ENCODE results near the gene SORCS2. TPM values are rescaled to one million over a fixed set of nuclear protein-coding genes. Genes with fewer than 3 reads are reported as not detected.

The SORCS2 gene
- total and polyA plus RNA-seq, 12 donors: 0.67 to 15.5 (median 1.3) TPM

DNA sequence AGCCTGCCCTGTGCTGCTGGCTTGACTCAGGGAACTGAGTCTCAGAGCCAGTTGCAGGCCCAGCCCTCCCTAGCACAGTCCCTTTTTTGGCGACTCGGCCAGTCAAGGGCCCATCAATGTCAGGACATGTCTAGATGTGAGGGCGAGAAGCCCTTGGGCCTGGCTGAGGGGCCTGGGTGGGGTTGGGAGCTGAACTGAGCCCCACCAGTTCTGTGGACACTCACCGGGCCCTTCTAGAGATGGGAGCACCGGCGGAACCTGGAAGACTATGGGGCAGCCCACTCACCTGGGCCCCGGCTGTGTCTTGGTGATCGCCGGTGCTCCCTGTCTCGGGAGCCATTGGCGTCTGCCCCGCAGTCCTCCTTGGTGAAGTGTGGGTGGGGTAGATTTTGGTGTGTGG lies 501.4 kb downstream of the SORCS2 start:
- intact Hi-C loops (cut with DNase I): no loop called here
- no peaks in the 10 kb centered on the region for H3K9me3 ChIP-seq (replicated peaks in 1 of 3)

DNA sequence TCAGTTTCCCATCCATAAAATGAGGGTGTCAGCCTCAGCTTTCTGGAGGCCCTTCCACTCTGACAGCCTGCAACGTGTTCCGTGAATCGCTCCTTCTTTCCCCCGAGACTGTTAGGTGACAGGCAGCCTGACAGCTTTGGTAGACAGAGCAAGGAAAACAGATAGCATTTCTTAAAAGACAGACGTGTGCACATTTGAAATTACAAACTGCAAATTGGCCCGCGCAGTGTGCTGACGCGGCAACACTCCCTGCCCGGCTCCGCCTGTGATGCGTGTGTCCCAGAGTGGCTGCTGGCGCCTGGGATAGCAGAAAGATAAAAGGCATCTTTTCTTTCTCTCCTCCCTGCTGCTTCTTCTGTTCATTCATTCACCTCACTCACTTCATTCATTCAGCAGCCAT lies 502.0 kb downstream of the SORCS2 start:
- intact Hi-C loops (cut with DNase I): no loop called here
- H3K27ac ChIP-seq: no peak overlapping the region
- H3K4me3 ChIP-seq: no peak overlapping the region
- H3K36me3 ChIP-seq (replicated peaks in 1 of 2): no peaks in the 10 kb centered on the region
- no peak for TF ChIP-seq POLR2A (IDR thresholded peaks at IDR 0.05)
- TF ChIP-seq, protein P1, sequence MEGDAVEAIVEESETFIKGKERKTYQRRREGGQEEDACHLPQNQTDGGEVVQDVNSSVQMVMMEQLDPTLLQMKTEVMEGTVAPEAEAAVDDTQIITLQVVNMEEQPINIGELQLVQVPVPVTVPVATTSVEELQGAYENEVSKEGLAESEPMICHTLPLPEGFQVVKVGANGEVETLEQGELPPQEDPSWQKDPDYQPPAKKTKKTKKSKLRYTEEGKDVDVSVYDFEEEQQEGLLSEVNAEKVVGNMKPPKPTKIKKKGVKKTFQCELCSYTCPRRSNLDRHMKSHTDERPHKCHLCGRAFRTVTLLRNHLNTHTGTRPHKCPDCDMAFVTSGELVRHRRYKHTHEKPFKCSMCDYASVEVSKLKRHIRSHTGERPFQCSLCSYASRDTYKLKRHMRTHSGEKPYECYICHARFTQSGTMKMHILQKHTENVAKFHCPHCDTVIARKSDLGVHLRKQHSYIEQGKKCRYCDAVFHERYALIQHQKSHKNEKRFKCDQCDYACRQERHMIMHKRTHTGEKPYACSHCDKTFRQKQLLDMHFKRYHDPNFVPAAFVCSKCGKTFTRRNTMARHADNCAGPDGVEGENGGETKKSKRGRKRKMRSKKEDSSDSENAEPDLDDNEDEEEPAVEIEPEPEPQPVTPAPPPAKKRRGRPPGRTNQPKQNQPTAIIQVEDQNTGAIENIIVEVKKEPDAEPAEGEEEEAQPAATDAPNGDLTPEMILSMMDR (IDR thresholded peaks at IDR 0.05): no peak
- H3K9me3 ChIP-seq (replicated peaks in 1 of 3): no peaks in the 10 kb centered on the region
- 80 to 88% (median 82%) methylated on average over 13 of the region's 13 CpGs for WGBS, 4 donors
- no peaks in the 10 kb centered on the region for H3K4me1 ChIP-seq (replicated peaks in 1 of 2)
- no peak for DNase-seq
- peaks cover 3% of the 10 kb centered on the region for H3K27me3 ChIP-seq

More for the DNA sequence above, 501.4 kb downstream of the SORCS2 start:
- no peak overlapping the region for H3K27ac ChIP-seq
- WGBS, 4 donors: 91 to 96% (median 95%) methylated on average over 6 to 12 of the region's 12 CpGs
- no peaks in the 10 kb centered on the region for H3K4me1 ChIP-seq (replicated peaks in 1 of 2)
- H3K4me3 ChIP-seq: no peak overlapping the region
- TF ChIP-seq, protein P1 (IDR thresholded peaks at IDR 0.05): no peak
- TF ChIP-seq POLR2A (IDR thresholded peaks at IDR 0.05): no peak
- no peak for DNase-seq
- H3K36me3 ChIP-seq (replicated peaks in 1 of 2): no peaks in the 10 kb centered on the region
- H3K27me3 ChIP-seq: peaks cover 3% of the 10 kb centered on the region

DNA sequence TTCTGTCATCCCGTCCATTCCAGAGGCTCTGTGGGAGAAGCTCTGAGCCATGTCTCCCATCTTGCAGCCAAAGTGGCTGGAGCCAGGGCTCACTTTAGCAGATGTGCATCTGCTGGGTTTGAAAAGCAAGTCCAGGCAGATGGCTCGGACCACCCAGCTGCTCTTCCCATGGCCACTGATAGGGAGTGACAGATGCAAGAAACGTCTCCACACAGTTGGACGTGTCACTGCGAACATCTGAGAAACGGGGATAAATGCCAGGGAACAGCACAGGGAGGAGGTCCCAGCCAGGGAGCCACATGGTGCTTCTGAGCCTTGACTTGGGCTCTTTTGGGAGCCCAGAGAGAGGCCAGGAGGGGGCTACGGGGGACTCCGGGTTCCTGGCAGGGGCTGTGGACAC lies 505.0 kb downstream of the SORCS2 start:
- no peak for TF ChIP-seq POLR2A (IDR thresholded peaks at IDR 0.05)
- TF ChIP-seq, protein P1 (IDR thresholded peaks at IDR 0.05): no peak
- peaks cover 3% of the 10 kb centered on the region for H3K27me3 ChIP-seq
- intact Hi-C loops (cut with DNase I): no loop called here
- H3K27ac ChIP-seq: no peak overlapping the region
- H3K36me3 ChIP-seq (replicated peaks in 1 of 2): no peaks in the 10 kb centered on the region
- no peak for DNase-seq
- WGBS, 4 donors: 56 to 63% (median 59%) methylated on average over 3 to 8 of the region's 8 CpGs
- H3K4me1 ChIP-seq (replicated peaks in 1 of 2): no peaks in the 10 kb centered on the region
- H3K9me3 ChIP-seq (replicated peaks in 1 of 3): no peaks in the 10 kb centered on the region
- no peak overlapping the region for H3K4me3 ChIP-seq

DNA sequence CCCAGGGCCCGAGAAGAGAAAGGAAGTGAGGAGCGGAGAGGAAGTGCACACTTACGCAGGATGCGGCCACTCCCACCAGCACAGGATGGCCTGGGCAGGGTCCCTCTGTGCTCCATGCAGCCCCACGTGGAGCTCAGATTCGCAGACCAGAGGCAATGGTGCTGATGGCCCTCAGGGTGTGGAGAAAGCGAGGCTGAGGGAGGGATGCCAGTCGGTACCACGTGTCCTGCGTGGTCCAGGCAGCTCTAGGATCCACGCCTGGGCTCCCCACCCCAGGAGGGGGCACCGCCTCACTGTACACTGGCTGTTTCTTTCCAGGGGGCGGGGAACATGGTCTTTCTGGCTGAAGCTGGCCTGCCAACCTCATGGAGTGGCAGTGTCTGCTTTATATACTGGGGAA lies 505.5 kb downstream of the SORCS2 start:
- no peaks in the 10 kb centered on the region for H3K36me3 ChIP-seq (replicated peaks in 1 of 2)
- no peaks in the 10 kb centered on the region for H3K4me1 ChIP-seq (replicated peaks in 1 of 2)
- H3K4me3 ChIP-seq: no peak overlapping the region
- 33 to 83% (median 74%) methylated on average over 5 to 13 of the region's 13 CpGs for WGBS, 4 donors
- intact Hi-C loops (cut with DNase I): no loop called here
- DNase-seq: no peak
- H3K27ac ChIP-seq: no peak overlapping the region
- peaks cover 3% of the 10 kb centered on the region for H3K27me3 ChIP-seq
- TF ChIP-seq, protein P1 (IDR thresholded peaks at IDR 0.05): no peak
- TF ChIP-seq POLR2A (IDR thresholded peaks at IDR 0.05): no peak
- no peaks in the 10 kb centered on the region for H3K9me3 ChIP-seq (replicated peaks in 1 of 3)
